Activated CD8-positive, alpha-beta memory T cell treated with anti-CD3 and anti-CD28 coated beads, Interleukin-2, amount 50 U/mL, for 4 hours (primary cell): Measurements from ENCODE around the gene PEX26.
"Not testable (repeated sequence)": the region's sequence is repeated elsewhere in the genome, so short reads cannot be mapped to it uniquely, and the experiment has no call there.

Source experiments
- DNase-seq: peaks from one replicate; pipeline ENCODE4 v3.0.0-alpha.2; 2020

PEX26 gene

GRCh38 chr22:18071968-18072310 lies 5.9 kb upstream of the PEX26 start:
- DNase-seq, result no peak

GRCh38 chr22:18073467-18073866 lies 4.3 kb upstream of the PEX26 start:
- no peak for DNase-seq

GRCh38 chr22:18073927-18074326 lies 3.9 kb upstream of the PEX26 start:
- DNase-seq, result not testable (repeated sequence)

- no peak for DNase-seq
Measured at GRCh38 chr22:18075101-18075719, 2.6 kb upstream of the PEX26 start.

GRCh38 chr22:18075720-18076497 lies 1.9 kb upstream of the PEX26 start:
- no peak for DNase-seq

- no peak for DNase-seq
Measured at GRCh38 chr22:18077087-18077638, 627 bp upstream of the PEX26 start.

GRCh38 chr22:18078329-18079041 lies 695 bp downstream of the PEX26 start:
- peak; percentile 36 for DNase-seq

- DNase-seq, result no peak
Measured at GRCh38 chr22:18079706-18080233, 2.0 kb downstream of the PEX26 start.

GRCh38 chr22:18081416-18081815 lies 3.6 kb downstream of the PEX26 start:
- DNase-seq, result no peak

GRCh38 chr22:18082467-18082866 lies 4.7 kb downstream of the PEX26 start:
- no peak for DNase-seq

GRCh38 chr22:18083406-18083805 lies 5.6 kb downstream of the PEX26 start:
- no peak for DNase-seq

- DNase-seq, result no peak
Measured at GRCh38 chr22:18085188-18085587, 7.4 kb downstream of the PEX26 start.

- DNase-seq, result no peak
Measured at GRCh38 chr22:18087350-18087855, 9.6 kb downstream of the PEX26 start.

GRCh38 chr22:18088825-18089568 lies 11.2 kb downstream of the PEX26 start:
- DNase-seq, result no peak

- DNase-seq, result no peak
Measured at GRCh38 chr22:18090286-18090685, 12.5 kb downstream of the PEX26 start.

- no peak for DNase-seq
Measured at GRCh38 chr22:18091478-18091877, 13.7 kb downstream of the PEX26 start.

- no peak for DNase-seq
Measured at GRCh38 chr22:18091916-18092526, 14.2 kb downstream of the PEX26 start.

GRCh38 chr22:18093661-18094060 lies 15.9 kb downstream of the PEX26 start:
- no peak for DNase-seq

- no peak for DNase-seq
Measured at GRCh38 chr22:18095101-18095805, 17.5 kb downstream of the PEX26 start.

- DNase-seq, result no peak
Measured at GRCh38 chr22:18096823-18097222, 19.0 kb downstream of the PEX26 start.

GRCh38 chr22:18100781-18101180 lies 23.0 kb downstream of the PEX26 start:
- DNase-seq, result no peak
